Cardiac fibroblast (primary cell): ENCODE measurements around the gene CHMP3.
"Not testable (repeated sequence)": the region's sequence is repeated elsewhere in the genome, so short reads cannot be mapped to it uniquely, and the experiment has no call there.

ENCODE experiments used
- DNase-seq, 2 donors: peaks; one replicate each; pipeline versions ENCODE4 v3.0.0 to v3.0.0-alpha.2; 2010; ENCODE audit warnings: low read depth in 2 of 2
- H3K4me3 ChIP-seq, 2 donors: replicated peaks in 1 of 2; 1 replicate in 1 of 2; 2 replicates in 1 of 2; pipeline ENCODE4 v1.5.1; 2011; ENCODE audit warnings: low read depth in 2 of 2, low read length in 2 of 2, mild to moderate bottlenecking in 2 of 2, moderate library complexity in 1 of 2
- CTCF ChIP-seq: IDR thresholded peaks from one replicate; pipeline ENCODE4 v1.5.1; 2011; ENCODE audit warnings: low read depth, mild to moderate bottlenecking, low read length, inconsistent platforms

The CHMP3 gene

GRCh38 chr2:86566158-86566820, 3.0 kb upstream of the CHMP3 start:
- H3K4me3 ChIP-seq = no peak overlapping the region
- no peak for DNase-seq
- TF ChIP-seq CTCF = no peak

- TF ChIP-seq CTCF = no peak
- H3K4me3 ChIP-seq = peak overlapping the region; percentile 84 to 88
- no peak for DNase-seq
Measured at GRCh38 chr2:86563650-86564061, 413 bp upstream of the CHMP3 start.

GRCh38 chr2:86562485-86562921, 740 bp downstream of the CHMP3 start:
- peak overlapping the region; percentile 84 to 88 for H3K4me3 ChIP-seq
- no peak for TF ChIP-seq CTCF
- no peak for DNase-seq

GRCh38 chr2:86557836-86558235, 5.4 kb downstream of the CHMP3 start:
- peak in 1 of 2 donors; percentile 28 for DNase-seq
- no peak overlapping the region for H3K4me3 ChIP-seq
- TF ChIP-seq CTCF = no peak

- TF ChIP-seq CTCF = no peak
- no peak overlapping the region for H3K4me3 ChIP-seq
- DNase-seq = no peak
Measured at GRCh38 chr2:86556508-86556907, 6.7 kb downstream of the CHMP3 start.

GRCh38 chr2:86552889-86553288, 10.4 kb downstream of the CHMP3 start:
- no peak for DNase-seq
- no peak for TF ChIP-seq CTCF
- no peak overlapping the region for H3K4me3 ChIP-seq

GRCh38 chr2:86549963-86550725, 13.1 kb downstream of the CHMP3 start:
- not testable (repeated sequence) for DNase-seq, H3K4me3 ChIP-seq

- H3K4me3 ChIP-seq, DNase-seq: not testable (repeated sequence)
Measured at GRCh38 chr2:86549440-86549839, 13.8 kb downstream of the CHMP3 start.

- H3K4me3 ChIP-seq, DNase-seq: not testable (repeated sequence)
Measured at GRCh38 chr2:86548913-86549396, 14.3 kb downstream of the CHMP3 start.

- DNase-seq, H3K4me3 ChIP-seq: not testable (repeated sequence)
Measured at GRCh38 chr2:86548165-86548912, 14.9 kb downstream of the CHMP3 start.
